Chondrocyte (in vitro differentiated cells): Measurements from ENCODE around the gene TMC4. TPM values are rescaled to one million over a fixed set of nuclear protein-coding genes. Genes with fewer than 3 reads are reported as not detected.

Experiments used
- DNase-seq: peaks from one replicate; pipeline ENCODE4 v3.0.0; 2021; ENCODE audit warnings: mixed read lengths, low spot score
- H3K27ac Mint-ChIP-seq: one replicate; pipeline ENCODE4 v1.8.0; 2021; ENCODE audit warnings: mild to moderate bottlenecking, moderate library complexity, mixed read lengths; ENCODE audit not compliant: unreplicated experiment
- H3K27me3 Mint-ChIP-seq: 2 replicates; pipeline ENCODE4 v1.8.0; 2021; ENCODE audit warnings: low read depth, mixed read lengths
- H3K36me3 Mint-ChIP-seq: 2 replicates; pipeline ENCODE4 v1.8.0; 2021; ENCODE audit warnings: low read depth, mixed read lengths
- H3K4me1 Mint-ChIP-seq: 2 replicates; pipeline ENCODE4 v1.8.0; 2021; ENCODE audit warnings: low read depth, mild to moderate bottlenecking, mixed read lengths
- H3K4me3 Mint-ChIP-seq: one replicate; pipeline ENCODE4 v1.8.0; 2021; ENCODE audit warnings: mild to moderate bottlenecking, moderate library complexity, mixed read lengths; ENCODE audit not compliant: unreplicated experiment
- H3K9me3 Mint-ChIP-seq: 2 replicates; pipeline ENCODE4 v1.8.0; 2021; ENCODE audit warnings: low read depth, mixed read lengths
- CTCF ChIP-seq: fragments of 200-600 bp; sonication (generic); IDR thresholded peaks from 2 replicates; pipeline ENCODE4 v1.5.0; 2021; ENCODE audit warnings: antibody characterized with exemption, mild to moderate bottlenecking, moderate library complexity
- total RNA-seq: library from RNA; stranded (reverse); gene quantifications from 3 replicates; pipeline ENCODE4 v1.2.1, GENCODE V29; 2021

The TMC4 gene
- total RNA-seq, 1 donor from 2014 or later: 3.7 TPM

GRCh38 chr19:54125713-54126112 lies 47.2 kb downstream of the TMC4 start:
- no peaks in the 10 kb centered on the region for H3K27me3 Mint-ChIP-seq
- no peak overlapping the region for H3K4me3 Mint-ChIP-seq
- H3K4me1 Mint-ChIP-seq: no peaks in the 10 kb centered on the region
- TF ChIP-seq CTCF: no peak
- H3K27ac Mint-ChIP-seq: no peak overlapping the region
- no peak for DNase-seq
- peaks cover 20% of the 10 kb centered on the region for H3K36me3 Mint-ChIP-seq
- no peaks in the 10 kb centered on the region for H3K9me3 Mint-ChIP-seq

- Mint-ChIP-seq H3K9me3 (no peaks in the 10 kb centered on the region), H3K36me3 (peaks cover 17% of the 10 kb centered on the region), H3K4me1 (no peaks in the 10 kb centered on the region), H3K27ac (no peak overlapping the region), H3K27me3 (no peaks in the 10 kb centered on the region), H3K4me3 (no peak overlapping the region)
- no peak for TF ChIP-seq CTCF
- no peak for DNase-seq
These were observed 48.6 kb downstream of the TMC4 start for GRCh38 chr19:54124393-54124792.

- DNase-seq: no peak
- Mint-ChIP-seq H3K4me1 (no peaks in the 10 kb centered on the region), H3K27me3 (no peaks in the 10 kb centered on the region), H3K27ac (no peak overlapping the region), H3K36me3 (peaks cover 16% of the 10 kb centered on the region), H3K4me3 (no peak overlapping the region), H3K9me3 (no peaks in the 10 kb centered on the region)
- TF ChIP-seq CTCF: no peak
These were observed 49.3 kb downstream of the TMC4 start for GRCh38 chr19:54123682-54124081.

GRCh38 chr19:54121259-54121658 lies 51.7 kb downstream of the TMC4 start:
- Mint-ChIP-seq H3K36me3 (peaks cover 13% of the 10 kb centered on the region), H3K9me3 (no peaks in the 10 kb centered on the region), H3K27ac (no peak overlapping the region), H3K4me3 (no peak overlapping the region), H3K4me1 (peaks cover 10% of the 10 kb centered on the region), H3K27me3 (no peaks in the 10 kb centered on the region)
- DNase-seq: no peak
- TF ChIP-seq CTCF: no peak

GRCh38 chr19:54115109-54116063 lies 57.6 kb downstream of the TMC4 start, which contains the start of the genes PRPF31 and TFPT:
PRPF31 (plus strand) TSS chr19:54115754; CDS start chr19:54118279, 2,525 bp downstream.
TFPT (minus strand) TSS chr19:54115657; CDS start chr19:54115269, 388 bp downstream.
- no peak for DNase-seq
- Mint-ChIP-seq H3K4me1 (peaks cover 32% of the 10 kb centered on the region), H3K9me3 (no peaks in the 10 kb centered on the region), H3K4me3 (peak within 1 kb of the TSS; percentile 85), H3K36me3 (peaks cover 6% of the 10 kb centered on the region), H3K27me3 (no peaks in the 10 kb centered on the region), H3K27ac (peak within 1 kb of the TSS; percentile 96)
- TF ChIP-seq CTCF: peak; percentile 8
